K562 (cell line): Measurements from ENCODE around the gene CXorf65. TPM values are rescaled to one million over a fixed set of nuclear protein-coding genes. Genes with fewer than 3 reads are reported as not detected.
A peak's percentile ranks its signal among the peaks of the same experiment; 100 is the strongest.

Experiments
- CBFA2T3 ChIP-seq: fragments of 450-650 bp; IDR thresholded peaks from 2 replicates; pipeline ENCODE4 v1.6.1; 2017
- CC2D1A ChIP-seq: fragments of 450-650 bp; IDR thresholded peaks from 2 replicates; pipeline ENCODE4 v1.6.1; 2017; ENCODE audit warnings: mild to moderate bottlenecking
- GABPA ChIP-seq: fragments of 200-800 bp; sonication (Bioruptor generic); conservative IDR thresholded peaks from 2 replicates; pipeline ENCODE4 v1.6.1; 2016; ENCODE audit warnings: low read depth, missing genetic modification characterization, missing compliant biosample characterization
- HCFC1 ChIP-seq: IDR thresholded peaks from 2 replicates; pipeline ENCODE4 v1.6.1; 2012; ENCODE audit warnings: low read depth, low read length, improper control_type of control experiment
- HNRNPH1 ChIP-seq: fragments of 200-400 bp; formaldehyde crosslinking; optimal IDR thresholded peaks from 2 replicates; pipeline ENCODE3; 2017; ENCODE audit warnings: low read depth, mild to moderate bottlenecking, low read length, moderate library complexity
- HNRNPL ChIP-seq: fragments of 200-400 bp; formaldehyde crosslinking; IDR thresholded peaks from 2 replicates; pipeline ENCODE4 v1.6.1; 2017; ENCODE audit warnings: low read depth, mild to moderate bottlenecking, low read length
- JUN ChIP-seq, 2 experiments: sonication (generic) in 1 of 2; formaldehyde crosslinking in 1 of 2; IDR thresholded peaks; 2 replicates each; pipeline versions ENCODE4 v1.6.1 to v1.8.0; 2012 to 2022; ENCODE audit warnings: borderline replicate concordance in 2 of 2, mild to moderate bottlenecking in 2 of 2, improper control_type of control experiment in 1 of 2, low read depth in 1 of 2, low read length in 1 of 2, missing genetic modification reagents in 1 of 2
- MBD1 ChIP-seq: fragments of 250-450 bp; sonication (Bioruptor Pico); IDR thresholded peaks from 2 replicates; pipeline ENCODE4 v1.8.0; 2022; ENCODE audit warnings: inconsistent platforms
- MCM5 ChIP-seq: fragments of 450-650 bp; IDR thresholded peaks from 2 replicates; pipeline ENCODE4 v1.6.1; 2016; ENCODE audit warnings: low read depth
- MTA3 ChIP-seq: fragments of 450-650 bp; formaldehyde crosslinking; IDR thresholded peaks from 2 replicates; pipeline ENCODE4 v1.6.1; 2017; ENCODE audit warnings: mild to moderate bottlenecking, borderline replicate concordance
- NFE2 ChIP-seq: IDR thresholded peaks from 2 replicates; pipeline ENCODE4 v1.6.1; 2014; ENCODE audit warnings: antibody characterized with exemption, low read depth
- NRF1 ChIP-seq, 2 experiments: fragments of 450-650 bp; IDR thresholded peaks in 1 of 2; conservative IDR thresholded peaks in 1 of 2; 2 replicates each; pipeline ENCODE4 v1.6.1; 2014; ENCODE audit warnings: mild to moderate bottlenecking in 2 of 2
- PHTF2 ChIP-seq: fragments of 250-450 bp; sonication (Bioruptor Pico); IDR thresholded peaks from 2 replicates; pipeline ENCODE4 v1.5.0; 2021; ENCODE audit warnings: mild to moderate bottlenecking
- POU5F1 ChIP-seq: fragments of 150-350 bp; IDR thresholded peaks from 2 replicates; pipeline ENCODE4 v1.6.1; 2014; ENCODE audit warnings: borderline replicate concordance, low read length, low read depth, mild to moderate bottlenecking; ENCODE audit not compliant: partially characterized antibody
- PRPF4 ChIP-seq: fragments of 200-400 bp; formaldehyde crosslinking; IDR thresholded peaks from one replicate; pipeline ENCODE4 v1.6.1; 2017; ENCODE audit warnings: low read length, low read depth, mild to moderate bottlenecking; ENCODE audit not compliant: insufficient read depth, poor library complexity, severe bottlenecking
- RFX5 ChIP-seq: IDR thresholded peaks from 2 replicates; pipeline ENCODE4 v1.6.1; 2011; ENCODE audit warnings: low read depth, mild to moderate bottlenecking, improper control_type of control experiment, low read length
- SAFB ChIP-seq: fragments of 200-400 bp; formaldehyde crosslinking; IDR thresholded peaks from 2 replicates; pipeline ENCODE4 v1.6.1; 2017; ENCODE audit warnings: low read depth, low read length, borderline replicate concordance
- SFPQ ChIP-seq: fragments of 200-400 bp; formaldehyde crosslinking; IDR thresholded peaks from 2 replicates; pipeline ENCODE4 v1.6.1; 2017; ENCODE audit warnings: mild to moderate bottlenecking, low read depth, low read length, moderate library complexity
- TOE1 ChIP-seq, 2 experiments: fragments of 450-650 bp in 1 of 2; sonication (generic) in 1 of 2; formaldehyde crosslinking in 1 of 2; IDR thresholded peaks; 2 replicates each; pipeline versions ENCODE4 v1.7.1 to v1.8.0; 2016 to 2022; ENCODE audit warnings: borderline replicate concordance in 2 of 2, mild to moderate bottlenecking in 2 of 2, antibody characterized with exemption in 1 of 2, inconsistent platforms in 1 of 2, low read depth in 1 of 2, missing genetic modification reagents in 1 of 2, moderate library complexity in 1 of 2
- ZBTB7A ChIP-seq: IDR thresholded peaks from 2 replicates; pipeline ENCODE4 v1.6.1; 2011; ENCODE audit warnings: low read depth, mild to moderate bottlenecking, low read length, moderate library complexity, borderline replicate concordance; ENCODE audit not compliant: control insufficient read depth
- ZNF212 ChIP-seq: fragments of 450-650 bp; formaldehyde crosslinking; IDR thresholded peaks from 2 replicates; pipeline ENCODE4 v1.4.0; 2020; ENCODE audit warnings: mild to moderate bottlenecking
- ZNF408 ChIP-seq: fragments of 250-450 bp; sonication (Bioruptor Pico); IDR thresholded peaks from 2 replicates; pipeline ENCODE4 v1.4.0; 2020; ENCODE audit warnings: low read depth, mild to moderate bottlenecking, moderate library complexity
- ZNF695 ChIP-seq: fragments of 450-650 bp; formaldehyde crosslinking; IDR thresholded peaks from 2 replicates; pipeline ENCODE4 v1.4.0; 2020; ENCODE audit warnings: mild to moderate bottlenecking, moderate library complexity
- ZNF79 ChIP-seq: fragments of 250-450 bp; sonication (Bioruptor Pico); IDR thresholded peaks from 2 replicates; pipeline ENCODE4 v1.4.0; 2020; ENCODE audit warnings: low read depth, mild to moderate bottlenecking, moderate library complexity
- polyA plus RNA-seq, 8 experiments: library from polyadenylated mRNA; depleted of rRNA in 4 of 8; stranded (reverse) in 5 of 8; unstranded in 3 of 8; fragments of >200 nt; fragmentation: Nextera tagmentation in 2 of 8; fragmentation: Illumina TruSeq in 1 of 8; extraction: Ambion mirVana in 2 of 8; extraction: Trizol in 1 of 8; gene quantifications; 2 replicates each; pipeline versions ENCODE4 v1.2.1 to v1.2.3, GENCODE V29; 2011 to 2014; ENCODE audit warnings: inconsistent platforms in 1 of 8, missing spikeins in 1 of 8
- total RNA-seq, 7 experiments: library from RNA; depleted of rRNA in 6 of 7; stranded (reverse); fragments of >200 nt in 6 of 7; fragmentation: Illumina TruSeq in 2 of 7; extraction: Trizol in 2 of 7; gene quantifications; 2 replicates each; pipeline versions ENCODE4 v1.2.1 to v1.2.3, GENCODE V29; 2011 to 2021; ENCODE audit warnings: low replicate concordance in 1 of 7

CXorf65 gene
- total and polyA plus RNA-seq, 9 of the 15 experiments (the other 6 are each of a cell fraction or from before 2014, with no cell fraction given): 1.4 to 8.4 (median 2.9) TPM

DNA sequence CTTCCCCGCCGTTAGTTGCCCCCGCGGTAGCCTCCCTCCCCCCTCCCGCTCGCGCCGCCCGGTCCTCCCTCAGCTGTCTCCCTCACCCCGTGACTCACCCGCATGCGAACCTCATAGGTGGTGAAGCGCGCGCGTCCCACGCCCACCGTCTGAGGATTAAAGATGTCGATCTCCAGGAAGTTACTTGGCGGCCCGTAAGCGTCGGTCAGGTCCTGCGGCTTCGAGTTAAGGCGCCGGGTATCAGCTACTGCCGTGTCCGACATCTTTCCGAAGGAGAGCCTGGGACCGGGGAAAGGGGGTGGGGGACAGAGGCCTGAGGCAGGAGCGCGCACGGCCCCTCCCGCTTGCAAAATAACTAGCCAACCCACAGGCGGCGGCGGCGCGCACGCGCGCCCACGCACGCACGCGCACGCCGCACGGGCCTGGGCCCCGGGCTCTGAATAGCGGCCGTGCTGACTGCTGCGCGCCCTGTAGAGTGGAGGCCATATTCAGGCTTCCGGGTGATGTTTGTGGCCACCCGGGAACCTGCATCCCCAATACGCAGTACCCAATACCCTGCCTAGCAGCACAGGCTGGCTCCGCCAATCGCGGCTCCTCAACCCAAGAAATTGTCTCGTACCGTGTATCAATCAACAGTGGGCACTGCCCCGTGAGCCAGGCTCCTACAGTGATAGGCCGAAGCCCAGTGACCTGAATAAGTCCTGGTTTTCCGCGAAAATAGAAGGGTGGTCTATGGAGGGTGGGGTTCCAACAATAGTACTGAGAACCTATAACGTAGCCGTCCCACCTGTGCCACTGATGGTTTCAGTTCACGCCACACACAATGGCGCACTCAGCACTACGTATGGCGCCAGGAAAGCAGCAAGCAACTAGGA is 38.3 kb downstream of the CXorf65 start, which contains the start of gene SNX12 (continued):
- TF ChIP-seq MTA3 (peak; percentile 78; the same call in 1 of the 2 replicates), NFE2 (no peak), SAFB (peak; percentile 35; the same call in 1 of the 2 replicates), MCM5 (no peak), RFX5 (peak; percentile 89), HNRNPL (0 out of 2 replicates have a peak, but pooled peaks have one; percentile 63), ZBTB7A (no peak; the same call in 1 of the 2 replicates), PRPF4 (no peak), PHTF2 (CRISPR knock-in tag) (no peak), HCFC1 (peak; percentile 92), ZNF695 (no peak), CC2D1A (0 out of 2 replicates have a peak, but pooled peaks have one; percentile 3), ZNF408 (CRISPR knock-in tag) (no peak), ZNF79 (CRISPR knock-in tag) (no peak), POU5F1 (no peak), CBFA2T3 (peak; percentile 99), NRF1 (conservative IDR thresholded peaks at IDR 0.05 in 1 of 2, IDR thresholded peaks at IDR 0.05 in 1 of 2) (peak; percentile 93), GABPA (tag) (peak; percentile 54; the same call in 1 of the 2 replicates), SFPQ (no peak), HNRNPH1 (no peak), ZNF212 (no peak), TOE1 (IDR thresholded peaks at IDR 0.05; ENCODE audit: borderline replicate concordance) (peak; percentile 76), TOE1 (CRISPR knock-in tag; IDR thresholded peaks at IDR 0.05; ENCODE audit: borderline replicate concordance, low read depth) (no peak), MBD1 (CRISPR knock-in tag) (no peak), JUN (IDR thresholded peaks at IDR 0.05; ENCODE audit: borderline replicate concordance, low read depth, low read length) (no peak), JUN (CRISPR knock-in tag; IDR thresholded peaks at IDR 0.05; ENCODE audit: borderline replicate concordance) (no peak)
